K562 (cell line): ENCODE data around the gene VPS45. TPM values are rescaled to one million over a fixed set of nuclear protein-coding genes. Genes with fewer than 3 reads are reported as not detected.

Experiments
- CEBPB ChIP-seq: fragments of 450-650 bp; IDR thresholded peaks from 2 replicates; pipeline ENCODE4 v1.6.1; 2016; ENCODE audit warnings: missing genetic modification characterization, missing compliant biosample characterization
- DLX4 ChIP-seq: fragments of 250-450 bp; sonication (Bioruptor Pico); IDR thresholded peaks from 2 replicates; pipeline ENCODE4 v1.6.1; 2021; ENCODE audit warnings: mild to moderate bottlenecking
- E2F8 ChIP-seq: fragments of 450-650 bp; IDR thresholded peaks from 2 replicates; pipeline ENCODE4 v1.7.1; 2018; ENCODE audit warnings: mild to moderate bottlenecking, low read depth; ENCODE audit not compliant: partially characterized antibody
- FOS ChIP-seq: IDR thresholded peaks from 3 replicates; pipeline ENCODE4 v1.6.1; 2011; ENCODE audit not compliant: insufficient read length; ENCODE audit errors: extremely low read depth
- FOXA3 ChIP-seq, 2 experiments: fragments of 450-650 bp in 1 of 2; sonication (generic) in 1 of 2; formaldehyde crosslinking; IDR thresholded peaks in 1 of 2; conservative IDR thresholded peaks in 1 of 2; 2 replicates each; pipeline versions ENCODE4 v1.4.0 to v1.8.0; 2020 to 2022; ENCODE audit warnings: mild to moderate bottlenecking in 2 of 2, missing genetic modification reagents in 1 of 2
- FOXJ2 ChIP-seq: fragments of 200-800 bp; sonication (Bioruptor generic); IDR thresholded peaks from 2 replicates; pipeline ENCODE4 v1.6.1; 2016; ENCODE audit warnings: missing genetic modification characterization, missing compliant biosample characterization
- IRF2 ChIP-seq: sonication (generic); formaldehyde crosslinking; IDR thresholded peaks from 2 replicates; pipeline ENCODE4 v1.8.1; 2022; ENCODE audit warnings: mild to moderate bottlenecking, missing genetic modification reagents
- JUND ChIP-seq, 2 experiments: IDR thresholded peaks; 2 replicates in 1 of 2; 3 replicates in 1 of 2; pipeline ENCODE4 v1.6.1; 2011; ENCODE audit warnings: borderline replicate concordance in 2 of 2, low read depth in 2 of 2, low read length in 2 of 2, improper control_type of control experiment in 1 of 2, missing biosample characterization in 1 of 2, missing genetic modification characterization in 1 of 2, missing genetic modification reagents in 1 of 2
- MXD1 ChIP-seq: fragments of 250-450 bp; sonication (Bioruptor Pico); IDR thresholded peaks from 2 replicates; pipeline ENCODE4 v1.8.0; 2021; ENCODE audit warnings: borderline replicate concordance, mild to moderate bottlenecking, moderate library complexity; ENCODE audit not compliant: poor library complexity, severe bottlenecking
- SREBF1 ChIP-seq: fragments of 150-350 bp; IDR thresholded peaks from 2 replicates; pipeline ENCODE4 v1.6.1; 2014; ENCODE audit warnings: antibody characterized with exemption, low read depth, low read length, borderline replicate concordance
- STAG1 ChIP-seq: sonication (generic); formaldehyde crosslinking; IDR thresholded peaks from 2 replicates; pipeline ENCODE4 v1.5.0; 2020; ENCODE audit warnings: missing genetic modification reagents, borderline replicate concordance
- ZBTB49 ChIP-seq: sonication (generic); formaldehyde crosslinking; IDR thresholded peaks from 2 replicates; pipeline ENCODE4 v1.8.0; 2022; ENCODE audit warnings: missing genetic modification reagents, mild to moderate bottlenecking, borderline replicate concordance
- ZBTB8A ChIP-seq: fragments of 450-650 bp; IDR thresholded peaks from 2 replicates; pipeline ENCODE4 v1.6.1; 2018; ENCODE audit warnings: mild to moderate bottlenecking, moderate library complexity; ENCODE audit not compliant: partially characterized antibody
- ZFP91 ChIP-seq: sonication (generic); formaldehyde crosslinking; IDR thresholded peaks from 2 replicates; pipeline ENCODE4 v1.8.0; 2022; ENCODE audit warnings: mild to moderate bottlenecking, missing genetic modification reagents
- ZSCAN32 ChIP-seq: fragments of 450-650 bp; formaldehyde crosslinking; IDR thresholded peaks from 2 replicates; pipeline ENCODE4 v1.4.0; 2020; ENCODE audit warnings: mild to moderate bottlenecking, moderate library complexity
- polyA plus RNA-seq, 8 experiments: library from polyadenylated mRNA; depleted of rRNA in 4 of 8; stranded (reverse) in 5 of 8; unstranded in 3 of 8; fragments of >200 nt; fragmentation: Nextera tagmentation in 2 of 8; fragmentation: Illumina TruSeq in 1 of 8; extraction: Ambion mirVana in 2 of 8; extraction: Trizol in 1 of 8; gene quantifications; 2 replicates each; pipeline versions ENCODE4 v1.2.1 to v1.2.3, GENCODE V29; 2011 to 2014; ENCODE audit warnings: inconsistent platforms in 1 of 8, missing spikeins in 1 of 8
- total RNA-seq, 7 experiments: library from RNA; depleted of rRNA in 6 of 7; stranded (reverse); fragments of >200 nt in 6 of 7; fragmentation: Illumina TruSeq in 2 of 7; extraction: Trizol in 2 of 7; gene quantifications; 2 replicates each; pipeline versions ENCODE4 v1.2.1 to v1.2.3, GENCODE V29; 2011 to 2021; ENCODE audit warnings: low replicate concordance in 1 of 7

Gene VPS45
- total and polyA plus RNA-seq, 9 of the 15 experiments (the other 6 are each of a cell fraction or from before 2014, with no cell fraction given), result 17.9 to 48.2 (median 34.4) TPM

- TF ChIP-seq ZFP91 (CRISPR knock-in tag), result no peak
- TF ChIP-seq CEBPB (tag), result peak; percentile 98
- TF ChIP-seq FOS, result no peak
- peak; percentile 79 for TF ChIP-seq JUND (IDR thresholded peaks at IDR 0.05; ENCODE audit: borderline replicate concordance, low read depth, low read length)
- peak; percentile 25; the same call in 1 of the 3 replicates for TF ChIP-seq JUND (tag; IDR thresholded peaks at IDR 0.05; ENCODE audit: borderline replicate concordance, low read depth, low read length)
- no peak for TF ChIP-seq IRF2 (CRISPR knock-in tag)
- TF ChIP-seq ZBTB49, result no peak
- no peak for TF ChIP-seq ZBTB8A
- 0 out of 4 replicates have a peak, but pooled peaks of 1 of the 2 experiments have one; percentile 48 for TF ChIP-seq FOXA3 (CRISPR knock-in tag; conservative IDR thresholded peaks at IDR 0.05 in 1 of 2, IDR thresholded peaks at IDR 0.05 in 1 of 2)
- TF ChIP-seq MXD1 (CRISPR knock-in tag), result no peak
- peak; percentile 15; the same call in 1 of the 2 replicates for TF ChIP-seq SREBF1
- peak; percentile 65 for TF ChIP-seq E2F8
- TF ChIP-seq FOXJ2 (tag), result no peak
- no peak for TF ChIP-seq DLX4
- peak; percentile 55; the same call in 1 of the 2 replicates for TF ChIP-seq ZSCAN32 (CRISPR knock-in tag)
- TF ChIP-seq STAG1, result 0 out of 2 replicates have a peak, but pooled peaks have one; percentile 15
Observed at GRCh38 chr1:150067184-150068108, at the start of gene VPS45 (continued).
